Left cardiac atrium (tissue), 4 donors: ENCODE measurements around the gene DDX42. TPM values are rescaled to one million over a fixed set of nuclear protein-coding genes. Genes with fewer than 3 reads are reported as not detected.

ENCODE experiments used
- ATAC-seq, 2 donors: fragments of 200-7000 bp; cut with Tn5 transposase; one replicate each; pipeline ENCODE4 v1.9.1; 2020; ENCODE audit warnings: mild to moderate bottlenecking in 2 of 2, moderate library complexity in 2 of 2
- DNase-seq: peaks from one replicate; pipeline ENCODE4 v3.0.0-alpha.2; 2020
- intact Hi-C, 2 donors: fragments of 100-400 bp; cut with DNase I; formaldehyde crosslinking; loops; one replicate each; pipeline versions ENCODE4 v1.14.1 to v1.15.1; 2022 to 2023
- long read RNA-seq: library from polyadenylated mRNA; unstranded; transcript quantifications from one replicate; pipeline ENCODE4 v2.0.0, GENCODE V29; 2021
- total RNA-seq, 2 donors: library from RNA; stranded (reverse); fragmentation: NEBNext Ultra II Directional; extraction: Animal tissue kit (Norgen Biotek cat#: 25700); gene quantifications; one replicate each; pipeline ENCODE4 v1.2.1, GENCODE V29; 2021
- donor health status: DM: no; HTN: yes; CAD: no.
- donor health status: DM: no; HTN: yes; CAD: no; lungs with severe emphysema.
- donor health status: DM: yes; HTN: yes; CAD: no.
- donor health status: Dilated cardiomyopathy.

The DDX42 gene
- 10 to 100 TPM; 45.2 to 74.2 TPM for total RNA-seq
- long read RNA-seq, partial matches to known transcripts = 2 of 6 reads
- long read RNA-seq, other reads (novel, unspliced or antisense) = 0 of 6 reads

GRCh38 chr17:63774141-63774968 is at the start of gene DDX42:
Gene DDX42, plus strand, starts transcription at chr17:63774170. Its CDS starts 12,880 bp downstream, at chr17:63787050.
- intact Hi-C loops = loop anchor here in 1 of 2 donors (10.0 kb wide), 1 partner anchor 50 kb away; the partner anchor contains the start of genes FTSJ3 and PSMC5
- peak; percentile 16 to 32 for ATAC-seq
- DNase-seq = peak; percentile 92

GRCh38 chr17:63735691-63736090 is 38.3 kb upstream of the DDX42 start:
- no peak for DNase-seq
- intact Hi-C loops = no loop called here
- ATAC-seq = no peak

- ATAC-seq (no peak), DNase-seq (no peak)
- intact Hi-C loops = no loop called here
These were observed 33.4 kb upstream of the DDX42 start for GRCh38 chr17:63740464-63741142.

- intact Hi-C loops = no loop called here
- no peak for DNase-seq
- peak; percentile 1 to 10 for ATAC-seq
These were observed 32.9 kb upstream of the DDX42 start for GRCh38 chr17:63741143-63741407.

GRCh38 chr17:63741408-63742173 is 32.4 kb upstream of the DDX42 start, which contains the start of gene STRADA:
Gene STRADA, minus strand, starts transcription at chr17:63741799. Its CDS starts 13,430 bp downstream, at chr17:63728369.
- DNase-seq (peak; percentile 98), ATAC-seq (peak; percentile 99 to 100)
- intact Hi-C loops = no loop called here

- intact Hi-C loops = loop anchor here in 1 of 2 donors (10.0 kb wide), 1 partner anchor 63 kb away; no protein-coding TSS in a partner anchor
- ATAC-seq (no peak), DNase-seq (no peak)
These were observed 22.2 kb upstream of the DDX42 start for GRCh38 chr17:63751806-63752205.

GRCh38 chr17:63752707-63753106 is 21.3 kb upstream of the DDX42 start:
- intact Hi-C loops = loop anchor here in 1 of 2 donors (10.0 kb wide), 1 partner anchor 62 kb away; no protein-coding TSS in a partner anchor
- ATAC-seq = no peak
- DNase-seq = no peak

- intact Hi-C loops = loop anchor here in 1 of 2 donors (10.0 kb wide), 1 partner anchor 62 kb away; no protein-coding TSS in a partner anchor
- ATAC-seq = no peak
- DNase-seq = no peak
These were observed 20.8 kb upstream of the DDX42 start for GRCh38 chr17:63753215-63753614.

- intact Hi-C loops = loop anchor here in 1 of 2 donors (10.0 kb wide), 1 partner anchor 61 kb away; no protein-coding TSS in a partner anchor
- DNase-seq = no peak
These were observed 19.9 kb upstream of the DDX42 start for GRCh38 chr17:63754046-63754445.

GRCh38 chr17:63758428-63758827 is 15.5 kb upstream of the DDX42 start:
- intact Hi-C loops = loop anchor here in 1 of 2 donors (10.0 kb wide), 1 partner anchor 56 kb away; no protein-coding TSS in a partner anchor
- ATAC-seq (no peak), DNase-seq (no peak)

More at GRCh38 chr17:63754046-63754445, 19.9 kb upstream of the DDX42 start:
- no peak for ATAC-seq

GRCh38 chr17:63760771-63761539 is 13.0 kb upstream of the DDX42 start:
- DNase-seq (no peak), ATAC-seq (no peak)
- intact Hi-C loops = no loop called here

GRCh38 chr17:63762161-63763078 is 11.6 kb upstream of the DDX42 start:
- intact Hi-C loops = no loop called here
- ATAC-seq (no peak), DNase-seq (no peak)

- intact Hi-C loops = no loop called here
- ATAC-seq (no peak), DNase-seq (no peak)
These were observed 9.3 kb upstream of the DDX42 start for GRCh38 chr17:63764716-63765115.

- intact Hi-C loops = no loop called here
These were observed 7.2 kb upstream of the DDX42 start for GRCh38 chr17:63766754-63767153.

GRCh38 chr17:63768433-63768832 is 5.5 kb upstream of the DDX42 start:
- no peak for ATAC-seq
- DNase-seq = no peak
- intact Hi-C loops = no loop called here

More at GRCh38 chr17:63766754-63767153, 7.2 kb upstream of the DDX42 start:
- ATAC-seq = no peak
- DNase-seq = no peak

- DNase-seq (no peak), ATAC-seq (no peak)
- intact Hi-C loops = loop anchor here in 1 of 2 donors (10.0 kb wide), 1 partner anchor 52 kb away; the partner anchor contains the start of genes FTSJ3 and PSMC5
These were observed 1.1 kb upstream of the DDX42 start for GRCh38 chr17:63772801-63773271.
